DND-41 (cell line): ENCODE measurements around the gene SQOR.
A peak's percentile ranks its signal among the peaks of the same experiment; 100 is the strongest.

ENCODE experiments used
- ATAC-seq: fragments of 200-7000 bp; cut with Tn5 transposase; 3 replicates; pipeline ENCODE4 v1.9.1; 2021; ENCODE audit warnings: low read depth; ENCODE audit not compliant: insufficient read depth
- DNase-seq: peaks from one replicate; pipeline ENCODE4 v3.0.0-alpha.2; 2020
- H2AFZ ChIP-seq: 2 replicates; pipeline ENCODE4 v1.6.0; 2012; ENCODE audit warnings: low read depth, low read length
- H3K27ac ChIP-seq: 2 replicates; pipeline ENCODE4 v1.5.1; 2012; ENCODE audit warnings: low read length, inconsistent platforms
- H3K27me3 ChIP-seq: fragments of 200-600 bp; sonication (generic); 2 replicates; pipeline ENCODE4 v1.6.0; 2012; ENCODE audit warnings: low read length, mild to moderate bottlenecking, inconsistent platforms; ENCODE audit not compliant: insufficient read depth, poor library complexity
- H3K36me3 ChIP-seq: 2 replicates; pipeline ENCODE4 v1.5.1; 2012; ENCODE audit warnings: low read length, inconsistent platforms; ENCODE audit not compliant: insufficient read depth
- H3K4me1 ChIP-seq: 2 replicates; pipeline ENCODE4 v1.5.1; 2012; ENCODE audit warnings: mild to moderate bottlenecking, low read length; ENCODE audit not compliant: insufficient read depth
- H3K4me2 ChIP-seq: 2 replicates; pipeline ENCODE4 v1.6.0; 2012; ENCODE audit warnings: mild to moderate bottlenecking, moderate library complexity, low read length, inconsistent platforms; ENCODE audit not compliant: insufficient read depth
- H3K4me3 ChIP-seq, 2 experiments: fragments of 200-600 bp in 1 of 2; shearing (Covaris generic) in 1 of 2; 2 replicates each; pipeline ENCODE4 v1.5.1; 2012 to 2016; ENCODE audit warnings: inconsistent platforms in 2 of 2, low read length in 2 of 2, mild to moderate bottlenecking in 2 of 2, low read depth in 1 of 2, moderate library complexity in 1 of 2
- H3K79me2 ChIP-seq: 2 replicates; pipeline ENCODE4 v1.6.0; 2012; ENCODE audit warnings: low read length, inconsistent platforms; ENCODE audit not compliant: insufficient read depth
- H3K9ac ChIP-seq: 2 replicates; pipeline ENCODE4 v1.6.0; 2012; ENCODE audit warnings: low read depth, mild to moderate bottlenecking, inconsistent platforms, low read length, moderate library complexity
- H3K9me3 ChIP-seq: 2 replicates; pipeline ENCODE4 v1.5.1; 2012; ENCODE audit warnings: low read length, moderate library complexity, mild to moderate bottlenecking, inconsistent platforms; ENCODE audit not compliant: insufficient read depth, severe bottlenecking
- H4K20me1 ChIP-seq: 2 replicates; pipeline ENCODE4 v1.6.0; 2012; ENCODE audit warnings: low read length; ENCODE audit not compliant: insufficient read depth
- EZH2 ChIP-seq: IDR thresholded peaks from 3 replicates; pipeline ENCODE4 v1.6.1; 2012; ENCODE audit warnings: borderline replicate concordance, low read depth, mild to moderate bottlenecking, moderate library complexity, low read length, inconsistent platforms; ENCODE audit not compliant: severe bottlenecking
- TF ChIP-seq, protein P1 (sequence below): IDR thresholded peaks from 2 replicates; pipeline ENCODE4 v1.5.1; 2012; ENCODE audit warnings: borderline replicate concordance, low read length, moderate library complexity, mild to moderate bottlenecking; ENCODE audit not compliant: poor library complexity, severe bottlenecking; ENCODE audit errors: extremely low read depth

The SQOR gene

DNA sequence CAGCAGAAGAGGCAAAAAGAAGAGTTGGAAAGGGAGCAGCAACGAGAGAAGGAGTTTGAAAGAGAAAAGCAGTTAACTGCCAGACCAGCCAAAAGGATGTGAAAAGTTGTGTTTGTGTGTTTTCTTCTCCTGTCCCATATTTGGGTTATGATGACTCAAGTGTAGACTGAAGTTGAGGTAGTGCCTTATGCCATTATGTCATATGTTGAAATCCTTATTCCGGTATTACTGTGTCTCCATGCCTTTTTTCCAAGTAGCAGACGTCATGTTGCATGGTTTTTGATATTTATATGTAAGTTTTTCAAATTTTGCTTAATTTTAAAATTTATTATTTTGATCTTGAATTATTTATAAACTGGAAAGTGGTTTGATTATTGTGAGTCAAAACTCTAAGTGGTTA, 28.4 kb upstream of the SQOR start:
- no peak overlapping the region for H3K27ac ChIP-seq
- peaks cover 18% of the 10 kb centered on the region for H3K36me3 ChIP-seq

DNA sequence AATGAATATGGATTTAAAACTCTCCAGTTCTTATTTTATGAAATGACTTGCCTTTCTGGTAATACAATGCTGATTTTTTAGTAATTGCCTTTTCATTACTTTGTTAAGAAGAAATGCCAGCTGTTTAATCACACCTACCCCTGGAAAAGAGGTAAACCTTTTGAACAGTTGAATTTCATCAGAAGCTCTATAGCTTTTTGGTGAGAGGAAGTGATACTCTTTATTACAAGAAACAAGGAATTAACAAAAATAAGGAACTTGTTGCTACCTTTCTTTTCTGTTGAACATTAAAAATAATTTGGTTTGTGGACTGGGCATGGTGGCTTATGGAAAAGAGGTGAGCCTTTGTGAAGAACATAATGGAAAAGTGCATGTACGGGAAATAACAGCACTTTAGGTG, 28.0 kb upstream of the SQOR start:
- Histone ChIP-seq H3K9me3 (no peaks in the 10 kb centered on the region), H3K36me3 (peaks cover 18% of the 10 kb centered on the region), H2AFZ (no peak overlapping the region), H3K4me1 (no peaks in the 10 kb centered on the region), H3K4me3 (no peak overlapping the region), H3K4me2 (no peak overlapping the region), H4K20me1 (no peaks in the 10 kb centered on the region; the same call in 1 of the 2 replicates), H3K27ac (no peak overlapping the region), H3K27me3 (no peaks in the 10 kb centered on the region), H3K9ac (no peak overlapping the region), H3K79me2 (no peaks in the 10 kb centered on the region; the same call in 1 of the 2 replicates)
- no peak for TF ChIP-seq EZH2
- TF ChIP-seq, protein P1, sequence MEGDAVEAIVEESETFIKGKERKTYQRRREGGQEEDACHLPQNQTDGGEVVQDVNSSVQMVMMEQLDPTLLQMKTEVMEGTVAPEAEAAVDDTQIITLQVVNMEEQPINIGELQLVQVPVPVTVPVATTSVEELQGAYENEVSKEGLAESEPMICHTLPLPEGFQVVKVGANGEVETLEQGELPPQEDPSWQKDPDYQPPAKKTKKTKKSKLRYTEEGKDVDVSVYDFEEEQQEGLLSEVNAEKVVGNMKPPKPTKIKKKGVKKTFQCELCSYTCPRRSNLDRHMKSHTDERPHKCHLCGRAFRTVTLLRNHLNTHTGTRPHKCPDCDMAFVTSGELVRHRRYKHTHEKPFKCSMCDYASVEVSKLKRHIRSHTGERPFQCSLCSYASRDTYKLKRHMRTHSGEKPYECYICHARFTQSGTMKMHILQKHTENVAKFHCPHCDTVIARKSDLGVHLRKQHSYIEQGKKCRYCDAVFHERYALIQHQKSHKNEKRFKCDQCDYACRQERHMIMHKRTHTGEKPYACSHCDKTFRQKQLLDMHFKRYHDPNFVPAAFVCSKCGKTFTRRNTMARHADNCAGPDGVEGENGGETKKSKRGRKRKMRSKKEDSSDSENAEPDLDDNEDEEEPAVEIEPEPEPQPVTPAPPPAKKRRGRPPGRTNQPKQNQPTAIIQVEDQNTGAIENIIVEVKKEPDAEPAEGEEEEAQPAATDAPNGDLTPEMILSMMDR: no peak
- ATAC-seq: no peak
- no peak for DNase-seq

More for the DNA sequence above, 28.4 kb upstream of the SQOR start:
- Histone ChIP-seq H3K4me3 (no peak overlapping the region), H3K9me3 (no peaks in the 10 kb centered on the region), H3K27me3 (no peaks in the 10 kb centered on the region), H4K20me1 (no peaks in the 10 kb centered on the region; the same call in 1 of the 2 replicates), H3K4me2 (no peak overlapping the region), H2AFZ (no peak overlapping the region), H3K79me2 (no peaks in the 10 kb centered on the region; the same call in 1 of the 2 replicates), H3K4me1 (no peaks in the 10 kb centered on the region), H3K9ac (no peak overlapping the region)
- ATAC-seq (no peak), DNase-seq (no peak)
- TF ChIP-seq, protein P1: no peak
- TF ChIP-seq EZH2: no peak

DNA sequence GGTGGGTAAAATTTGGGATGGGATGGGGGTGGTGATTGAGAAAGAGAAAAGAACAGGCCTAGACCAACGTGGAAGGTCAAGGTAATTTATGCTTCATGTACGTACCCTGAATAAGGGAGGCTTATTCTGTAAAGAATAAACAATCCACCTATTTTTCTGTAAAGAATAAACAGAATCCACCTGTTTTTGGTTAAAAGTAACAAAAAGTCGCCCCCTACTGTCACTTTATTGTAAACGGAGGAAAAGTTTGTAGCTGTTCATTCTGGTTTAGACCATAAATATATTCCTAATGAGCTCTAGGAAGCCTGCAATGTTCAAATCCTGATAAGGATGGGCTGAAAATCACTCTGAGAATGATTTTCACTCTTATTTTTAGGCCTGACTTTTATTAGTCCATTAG, 23.5 kb upstream of the SQOR start:
- no peak for DNase-seq

More for the DNA sequence above, 23.5 kb upstream of the SQOR start:
- Histone ChIP-seq H3K9ac (no peak overlapping the region), H3K4me3 (no peak overlapping the region), H3K27me3 (no peaks in the 10 kb centered on the region), H4K20me1 (no peaks in the 10 kb centered on the region), H3K9me3 (no peaks in the 10 kb centered on the region), H3K4me1 (no peaks in the 10 kb centered on the region), H3K27ac (no peak overlapping the region), H3K36me3 (peaks cover 11% of the 10 kb centered on the region; the same call in 1 of the 2 replicates), H3K79me2 (no peaks in the 10 kb centered on the region), H2AFZ (no peak overlapping the region), H3K4me2 (no peak overlapping the region)
- ATAC-seq: no peak
- TF ChIP-seq EZH2: no peak
- TF ChIP-seq, protein P1: peak; percentile 61
